A549 (cell line): ENCODE measurements around the gene TNRC18.

Experiments
- CEBPB ChIP-seq, 2 experiments: fragments of >200 bp in 1 of 2; sonication (Bioruptor Twin) in 1 of 2; formaldehyde crosslinking in 1 of 2; IDR thresholded peaks; 2 replicates each; pipeline ENCODE4 v1.6.1; 2012 to 2016
- EP300 ChIP-seq, 2 experiments: fragments of >200 bp; sonication (Bioruptor Twin); formaldehyde crosslinking; IDR thresholded peaks; 2 replicates in 1 of 2; 3 replicates in 1 of 2; pipeline ENCODE4 v1.6.1; 2016 to 2017
- JUN ChIP-seq, 2 experiments: fragments of >200 bp; sonication (Bioruptor Twin); formaldehyde crosslinking; IDR thresholded peaks; 2 replicates in 1 of 2; 3 replicates in 1 of 2; pipeline ENCODE4 v1.6.1; 2016 to 2017
- KDM1A ChIP-seq: fragments of 200-600 bp; sonication (generic); IDR thresholded peaks from 2 replicates; pipeline ENCODE4 v1.6.1; 2016; ENCODE audit warnings: low read depth, mild to moderate bottlenecking
- NR3C1 ChIP-seq: fragments of >200 bp; sonication (Bioruptor Twin); formaldehyde crosslinking; IDR thresholded peaks from 3 replicates; pipeline ENCODE4 v1.6.1; 2017
- POLR2A ChIP-seq: IDR thresholded peaks from 2 replicates; pipeline ENCODE4 v1.6.1; 2012; ENCODE audit warnings: mild to moderate bottlenecking, low read length
- RCOR1 ChIP-seq: fragments of 150-350 bp; IDR thresholded peaks from 2 replicates; pipeline ENCODE4 v1.6.1; 2014; ENCODE audit warnings: antibody characterized with exemption, low read length, low read depth
- TF ChIP-seq, protein P1 (sequence below): fragments of >200 bp; sonication (Bioruptor Twin); formaldehyde crosslinking; IDR thresholded peaks from 3 replicates; pipeline ENCODE4 v1.5.1; 2016
- TF ChIP-seq, protein P2 (sequence below): fragments of 450-650 bp; IDR thresholded peaks from 2 replicates; pipeline ENCODE4 v1.6.1; 2014; ENCODE audit warnings: antibody characterized with exemption

DNA sequence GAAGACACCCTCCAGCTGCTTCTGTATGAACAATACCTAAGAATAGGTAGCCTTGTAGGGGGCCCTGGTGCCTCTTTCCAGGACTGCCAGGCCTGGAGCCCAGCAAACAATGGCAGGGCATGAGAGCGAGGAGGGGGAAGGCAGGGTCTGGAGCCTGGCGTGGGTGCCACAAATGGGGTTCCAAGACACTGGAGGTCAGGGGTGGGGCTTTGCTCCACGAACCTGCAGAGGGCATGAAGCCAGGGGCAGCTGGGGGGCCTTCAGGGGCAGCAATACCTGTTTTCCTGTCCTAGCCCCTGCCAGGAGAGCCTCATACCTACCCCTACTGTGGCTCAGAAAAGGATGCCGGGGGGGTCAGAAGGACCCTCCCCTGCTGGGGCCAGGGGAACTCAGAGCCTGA lies 79.3 kb downstream of the TNRC18 start:
- TF ChIP-seq, protein P1, sequence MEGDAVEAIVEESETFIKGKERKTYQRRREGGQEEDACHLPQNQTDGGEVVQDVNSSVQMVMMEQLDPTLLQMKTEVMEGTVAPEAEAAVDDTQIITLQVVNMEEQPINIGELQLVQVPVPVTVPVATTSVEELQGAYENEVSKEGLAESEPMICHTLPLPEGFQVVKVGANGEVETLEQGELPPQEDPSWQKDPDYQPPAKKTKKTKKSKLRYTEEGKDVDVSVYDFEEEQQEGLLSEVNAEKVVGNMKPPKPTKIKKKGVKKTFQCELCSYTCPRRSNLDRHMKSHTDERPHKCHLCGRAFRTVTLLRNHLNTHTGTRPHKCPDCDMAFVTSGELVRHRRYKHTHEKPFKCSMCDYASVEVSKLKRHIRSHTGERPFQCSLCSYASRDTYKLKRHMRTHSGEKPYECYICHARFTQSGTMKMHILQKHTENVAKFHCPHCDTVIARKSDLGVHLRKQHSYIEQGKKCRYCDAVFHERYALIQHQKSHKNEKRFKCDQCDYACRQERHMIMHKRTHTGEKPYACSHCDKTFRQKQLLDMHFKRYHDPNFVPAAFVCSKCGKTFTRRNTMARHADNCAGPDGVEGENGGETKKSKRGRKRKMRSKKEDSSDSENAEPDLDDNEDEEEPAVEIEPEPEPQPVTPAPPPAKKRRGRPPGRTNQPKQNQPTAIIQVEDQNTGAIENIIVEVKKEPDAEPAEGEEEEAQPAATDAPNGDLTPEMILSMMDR = no peak
- TF ChIP-seq EP300 (IDR thresholded peaks at IDR 0.05) = no peak
- no peak for TF ChIP-seq CEBPB (IDR thresholded peaks at IDR 0.05)
- no peak for TF ChIP-seq NR3C1
- TF ChIP-seq, protein P2, sequence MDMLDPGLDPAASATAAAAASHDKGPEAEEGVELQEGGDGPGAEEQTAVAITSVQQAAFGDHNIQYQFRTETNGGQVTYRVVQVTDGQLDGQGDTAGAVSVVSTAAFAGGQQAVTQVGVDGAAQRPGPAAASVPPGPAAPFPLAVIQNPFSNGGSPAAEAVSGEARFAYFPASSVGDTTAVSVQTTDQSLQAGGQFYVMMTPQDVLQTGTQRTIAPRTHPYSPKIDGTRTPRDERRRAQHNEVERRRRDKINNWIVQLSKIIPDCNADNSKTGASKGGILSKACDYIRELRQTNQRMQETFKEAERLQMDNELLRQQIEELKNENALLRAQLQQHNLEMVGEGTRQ = no peak
- TF ChIP-seq POLR2A = no peak
- TF ChIP-seq KDM1A = no peak
- no peak for TF ChIP-seq RCOR1
- TF ChIP-seq JUN (IDR thresholded peaks at IDR 0.05) = no peak
